HG03025 (cell line): ENCODE results near the gene ZNF846.
"Not testable (repeated sequence)": the region's sequence is repeated elsewhere in the genome, so short reads cannot be mapped to it uniquely, and the experiment has no call there.

Source experiments
- ATAC-seq: cut with Tn5 transposase; IDR thresholded peaks from one replicate; pipeline ENCODE4 v1.9.1; 2021; ENCODE audit warnings: mild to moderate bottlenecking, moderate library complexity; ENCODE audit not compliant: unreplicated experiment, low FRiP score

ZNF846 gene

DNA sequence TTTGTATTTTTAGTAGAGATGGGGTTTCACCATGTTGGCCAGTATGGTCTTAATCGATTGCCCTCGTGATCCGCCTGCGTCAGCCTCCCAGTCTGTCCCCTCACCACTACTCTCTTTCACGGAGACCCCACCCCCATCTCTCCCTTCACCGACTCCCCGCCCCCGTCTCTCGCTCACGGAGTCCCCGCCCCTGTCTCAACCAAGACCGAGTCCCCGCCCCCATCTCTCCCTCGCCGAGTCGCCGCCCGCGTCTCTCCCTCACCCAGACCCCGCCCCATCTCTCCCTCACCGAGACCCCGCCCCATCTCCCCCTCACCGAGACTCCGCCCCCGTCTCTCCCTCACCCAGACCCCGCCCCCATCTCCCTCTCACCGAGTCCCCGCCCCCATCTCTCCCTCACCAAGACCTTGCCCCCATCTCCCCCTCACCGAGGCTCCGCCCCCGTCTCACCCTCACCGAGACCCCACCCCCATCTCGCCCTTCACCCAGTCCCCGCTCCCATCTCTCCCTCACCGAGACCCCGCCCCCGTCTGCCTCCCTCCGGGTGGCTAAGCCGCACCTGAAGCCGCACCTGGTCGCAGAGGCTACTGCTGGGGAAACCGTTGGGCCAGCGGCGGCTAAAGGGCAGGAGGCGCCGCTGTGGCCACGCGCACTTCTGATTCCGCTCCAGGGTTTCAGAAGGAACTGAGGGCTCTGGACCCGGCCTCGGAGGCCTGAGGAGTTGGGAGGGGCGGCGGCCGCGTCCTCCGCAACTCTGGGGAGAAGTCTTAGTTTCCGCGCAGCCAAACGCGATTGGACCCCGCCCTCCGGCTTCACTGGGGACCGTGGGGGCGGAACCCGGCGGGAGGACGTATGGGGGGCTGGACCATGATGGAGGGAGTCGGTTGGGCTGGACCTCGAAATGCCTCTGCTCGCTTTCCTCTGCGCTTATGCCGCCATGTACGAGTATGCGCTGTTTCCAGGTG is 17.1 kb upstream of the ZNF846 start:
- peak; percentile 72 for ATAC-seq

DNA sequence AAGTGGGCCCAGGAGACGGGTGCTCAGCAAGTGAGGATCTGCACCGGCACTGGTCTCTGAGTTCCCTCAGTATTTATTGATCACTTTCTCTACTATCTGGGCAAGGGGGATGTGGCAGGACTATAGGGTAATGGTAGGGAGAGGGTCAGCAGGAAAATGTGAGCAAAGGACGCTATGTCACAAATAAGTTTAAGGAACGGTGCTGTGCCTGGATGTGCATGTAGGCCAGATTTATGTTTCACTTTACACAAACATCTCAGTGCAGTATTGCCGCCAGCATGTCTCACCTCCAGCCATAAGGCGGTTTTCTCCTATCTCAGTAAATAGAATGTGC is 15.6 kb upstream of the ZNF846 start:
- not testable (repeated sequence) for ATAC-seq

- no peak for ATAC-seq
Measured at GRCh38 chr19:9782338-9782737, 13.8 kb upstream of the ZNF846 start.

DNA sequence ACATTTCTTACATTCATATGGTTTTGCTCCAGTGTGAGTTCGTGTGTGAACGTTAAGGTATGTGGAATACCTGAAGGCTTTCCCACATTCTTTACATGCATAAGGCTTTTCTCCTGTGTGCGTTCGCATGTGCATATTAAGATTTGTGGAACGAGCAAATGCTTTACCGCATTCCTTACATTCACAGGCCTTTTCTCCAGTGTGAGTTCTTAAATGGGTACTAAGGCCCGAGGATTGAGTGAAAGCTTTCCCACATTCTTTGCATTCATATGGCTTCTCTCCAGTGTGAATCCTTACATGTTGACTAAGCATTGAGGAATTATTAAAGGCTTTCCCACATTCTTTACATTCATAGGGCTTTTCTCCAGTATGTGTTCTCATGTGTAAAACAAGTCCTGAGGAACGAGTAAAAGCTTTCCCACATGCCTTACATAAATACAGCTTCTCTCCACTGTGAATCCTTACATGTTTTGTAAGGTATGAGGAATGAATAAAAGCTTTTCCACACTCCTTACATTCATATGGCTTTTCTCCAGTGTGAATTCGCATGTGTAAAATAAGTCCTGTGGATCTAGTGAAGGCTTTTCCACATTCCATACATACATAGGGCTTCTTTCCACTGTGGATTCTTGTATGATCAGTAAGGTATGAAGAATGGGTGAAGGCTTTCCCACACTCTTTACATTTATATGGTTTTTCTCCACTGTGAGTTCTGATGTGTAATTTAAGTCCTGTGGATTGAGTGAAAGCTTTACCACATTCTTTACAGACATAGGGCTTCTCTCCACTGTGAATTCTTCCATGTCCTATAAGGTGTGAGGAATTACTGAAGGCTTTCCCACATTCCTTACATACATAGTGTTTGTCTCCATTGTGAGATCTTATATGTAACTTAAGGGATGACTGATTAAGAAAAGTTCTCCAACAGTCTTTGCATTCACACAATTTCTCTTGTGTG is 10.7 kb downstream of the ZNF846 start:
- no peak for ATAC-seq

- no peak for ATAC-seq
Measured at GRCh38 chr19:9752701-9753443, 15.7 kb downstream of the ZNF846 start.

DNA sequence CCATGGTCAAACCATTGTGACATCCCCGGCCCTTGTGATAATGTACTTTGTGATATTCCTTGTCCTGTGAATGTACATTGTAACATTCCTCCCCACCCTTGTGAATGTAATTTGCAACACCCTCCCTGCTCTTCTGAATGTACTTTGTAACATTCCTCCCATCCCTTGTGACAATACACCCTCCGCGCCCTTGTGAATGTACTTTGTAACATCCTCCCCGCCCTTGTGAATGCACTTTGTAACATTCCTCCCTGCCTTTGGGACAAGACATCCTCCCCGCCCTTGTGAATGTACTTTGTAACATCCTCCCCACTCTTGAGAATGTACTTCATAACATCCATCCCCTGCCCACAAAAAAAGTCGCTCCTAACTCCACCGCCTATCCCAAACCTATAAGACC is 17.1 kb downstream of the ZNF846 start:
- ATAC-seq, result no peak

DNA sequence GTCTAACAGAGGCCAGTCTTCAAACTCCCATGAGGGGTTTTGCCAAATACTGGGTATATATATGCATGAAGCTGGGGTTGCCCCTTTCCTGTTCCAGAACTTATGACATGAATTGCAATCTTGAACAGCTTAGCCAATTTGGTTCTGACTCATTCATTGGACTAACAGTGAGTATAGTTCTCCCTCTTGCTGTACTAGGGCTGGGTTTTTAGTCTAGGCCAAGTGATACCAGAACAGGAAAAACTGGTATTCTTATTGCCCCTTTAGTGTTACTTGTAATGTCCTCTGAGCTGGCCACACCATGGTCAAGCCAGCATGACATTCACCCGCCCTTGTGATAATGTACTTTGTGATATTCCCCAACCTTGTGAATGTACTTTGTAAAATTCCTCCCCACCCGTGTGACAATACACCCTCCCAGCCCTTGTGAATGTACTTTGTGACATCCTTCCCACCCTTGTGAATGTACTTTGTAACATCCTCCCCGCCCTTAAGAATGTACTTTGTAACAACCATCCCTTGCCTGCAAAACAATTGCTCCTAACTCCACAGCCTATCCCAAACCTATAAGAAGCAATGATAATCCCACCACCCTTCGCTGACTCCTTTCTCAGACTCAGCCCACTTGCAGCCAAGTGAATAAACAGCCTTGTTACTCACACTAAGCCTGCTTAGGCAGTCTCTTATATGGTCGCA is 26.9 kb downstream of the ZNF846 start:
- no peak for ATAC-seq

DNA sequence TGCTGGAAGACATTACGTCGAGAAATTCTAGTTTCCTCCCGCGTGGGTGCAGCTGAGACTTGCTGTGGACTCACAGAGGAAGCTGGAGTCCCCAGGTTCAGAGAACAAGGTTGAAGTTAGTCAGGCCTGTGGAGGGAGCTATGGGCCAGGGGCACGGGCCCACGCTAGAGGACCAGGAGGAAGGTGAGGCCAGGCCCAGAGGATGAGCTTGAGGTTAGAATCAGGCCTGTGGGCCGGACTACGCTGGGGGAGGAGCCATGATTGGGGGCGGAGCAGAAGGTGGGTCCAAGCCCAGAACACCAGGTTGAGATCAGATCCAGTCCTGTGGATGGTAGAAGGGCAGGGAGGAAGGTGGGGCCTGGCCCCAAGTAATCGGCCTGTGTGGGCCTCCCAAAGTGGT is 32.6 kb downstream of the ZNF846 start:
- ATAC-seq, result no peak

DNA sequence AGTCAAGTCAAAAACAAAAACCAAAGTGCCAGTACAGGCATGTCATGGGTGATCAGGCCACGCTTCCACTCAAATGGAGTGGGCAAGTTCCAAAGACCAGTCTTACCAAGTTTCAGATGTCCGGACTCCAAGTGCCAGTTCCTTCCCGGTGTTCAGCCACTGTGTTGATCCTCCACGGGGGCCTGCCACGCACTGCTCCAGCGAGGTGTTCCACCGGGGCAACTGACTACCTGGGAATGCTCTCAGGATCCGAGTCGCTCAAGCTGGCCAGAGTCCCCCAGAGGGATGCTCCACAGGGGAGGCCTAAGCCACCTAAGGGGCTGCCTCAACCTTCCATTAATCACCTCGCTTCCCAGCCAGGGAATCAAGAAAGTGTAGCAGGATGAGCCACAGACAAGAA is 38.5 kb downstream of the ZNF846 start:
- ATAC-seq, result not testable (repeated sequence)

- ATAC-seq, result no peak
Measured at GRCh38 chr19:9729162-9729561, 39.4 kb downstream of the ZNF846 start.

GRCh38 chr19:9727644-9728043 is 40.9 kb downstream of the ZNF846 start:
- ATAC-seq, result no peak

DNA sequence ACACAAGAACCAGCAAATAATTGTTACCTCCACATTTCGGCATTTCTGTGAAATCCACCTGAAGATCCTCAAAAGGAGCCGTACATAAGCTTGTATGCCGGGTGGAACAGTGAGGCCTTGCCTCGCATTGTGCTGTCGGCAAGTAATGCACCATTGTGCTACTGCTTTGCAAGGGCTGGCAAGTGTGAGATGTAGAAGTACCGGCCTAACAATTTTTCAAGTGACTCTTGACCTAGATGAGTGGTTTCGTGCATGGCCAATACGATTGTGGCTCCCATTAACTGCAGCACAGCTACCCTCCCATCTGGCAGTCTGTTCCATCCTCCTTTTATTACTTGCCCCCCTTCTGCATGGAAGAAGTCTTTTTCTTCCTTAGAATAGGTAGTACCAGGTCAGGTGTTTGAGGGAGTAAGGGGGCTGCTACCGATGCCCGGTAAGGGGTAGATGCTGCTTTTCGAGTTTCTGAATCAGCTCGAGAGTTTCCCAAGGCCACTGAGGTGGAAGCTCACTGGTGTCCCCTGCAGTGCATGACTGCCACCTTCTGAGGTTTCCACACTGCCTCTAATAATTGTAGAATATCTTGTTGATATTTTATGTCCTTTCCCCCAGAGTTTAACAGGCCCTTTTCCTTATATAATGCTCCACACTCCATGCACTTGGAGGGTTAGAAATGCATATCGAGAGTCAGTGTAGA is 42.9 kb downstream of the ZNF846 start:
- ATAC-seq, result not testable (repeated sequence)

DNA sequence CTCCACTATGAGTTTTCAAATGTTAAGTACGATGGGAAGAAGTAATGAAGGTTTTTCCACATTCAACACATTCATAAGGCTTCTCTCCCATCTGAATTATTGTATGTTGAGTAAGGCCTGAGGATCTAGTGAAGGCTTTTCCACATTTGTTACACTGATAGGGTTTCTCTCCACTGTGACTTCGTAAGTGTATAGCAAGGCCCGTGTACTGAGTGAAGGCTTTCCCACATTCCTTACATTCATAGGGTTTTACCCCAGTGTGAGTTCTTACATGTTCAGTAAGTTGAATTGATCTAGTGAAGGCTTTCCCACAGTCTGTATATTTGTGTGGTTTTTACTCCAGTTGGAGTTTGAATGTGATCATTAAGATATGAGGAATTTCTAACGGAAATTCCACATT is 44.4 kb downstream of the ZNF846 start:
- no peak for ATAC-seq

GRCh38 chr19:9721861-9722260 is 46.7 kb downstream of the ZNF846 start:
- no peak for ATAC-seq

DNA sequence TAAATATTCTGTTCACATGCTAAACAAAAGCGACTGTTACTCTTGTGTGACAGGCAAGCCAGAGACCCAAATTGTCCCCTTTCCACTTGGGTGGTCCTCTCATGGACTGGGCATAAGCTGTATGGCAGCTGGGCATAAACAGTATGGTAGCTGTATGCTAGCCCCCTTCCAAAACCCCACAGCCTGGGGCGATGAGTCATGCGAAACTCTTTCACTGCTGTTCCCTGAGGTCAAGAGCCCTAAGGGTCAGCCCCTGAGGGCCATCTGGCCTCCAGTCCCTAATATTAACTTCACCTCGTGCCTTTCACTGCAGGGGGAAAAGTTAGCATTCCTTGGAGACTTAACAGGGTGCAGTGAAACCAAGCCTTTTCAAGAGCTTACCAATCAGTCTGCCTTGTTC is 48.0 kb downstream of the ZNF846 start:
- no peak for ATAC-seq

DNA sequence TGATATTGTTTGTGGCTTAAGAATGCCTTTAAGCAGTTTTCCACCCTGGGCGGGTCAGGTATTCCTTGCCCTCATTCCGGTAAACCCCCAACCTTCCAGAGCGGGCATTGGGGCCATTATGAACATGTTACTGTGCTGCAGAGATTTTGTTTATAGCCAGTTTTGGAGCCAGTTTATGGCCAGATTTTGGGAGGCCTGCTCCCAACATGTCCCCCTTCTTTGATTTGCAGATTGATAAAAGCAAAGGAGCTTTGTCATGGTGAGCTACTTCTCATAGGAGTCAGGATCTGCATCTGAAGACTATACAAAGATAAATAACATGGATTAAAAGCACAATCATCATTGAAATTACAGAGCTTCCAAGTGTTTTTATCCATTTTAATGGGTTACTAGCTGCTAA is 56.7 kb downstream of the ZNF846 start:
- no peak for ATAC-seq

GRCh38 chr19:9709305-9709704 is 59.2 kb downstream of the ZNF846 start:
- ATAC-seq, result no peak

GRCh38 chr19:9705836-9706235 is 62.7 kb downstream of the ZNF846 start:
- no peak for ATAC-seq

GRCh38 chr19:9702186-9702585 is 66.4 kb downstream of the ZNF846 start:
- no peak for ATAC-seq
